ENCODE data around the gene ASPHD1.

DNA sequence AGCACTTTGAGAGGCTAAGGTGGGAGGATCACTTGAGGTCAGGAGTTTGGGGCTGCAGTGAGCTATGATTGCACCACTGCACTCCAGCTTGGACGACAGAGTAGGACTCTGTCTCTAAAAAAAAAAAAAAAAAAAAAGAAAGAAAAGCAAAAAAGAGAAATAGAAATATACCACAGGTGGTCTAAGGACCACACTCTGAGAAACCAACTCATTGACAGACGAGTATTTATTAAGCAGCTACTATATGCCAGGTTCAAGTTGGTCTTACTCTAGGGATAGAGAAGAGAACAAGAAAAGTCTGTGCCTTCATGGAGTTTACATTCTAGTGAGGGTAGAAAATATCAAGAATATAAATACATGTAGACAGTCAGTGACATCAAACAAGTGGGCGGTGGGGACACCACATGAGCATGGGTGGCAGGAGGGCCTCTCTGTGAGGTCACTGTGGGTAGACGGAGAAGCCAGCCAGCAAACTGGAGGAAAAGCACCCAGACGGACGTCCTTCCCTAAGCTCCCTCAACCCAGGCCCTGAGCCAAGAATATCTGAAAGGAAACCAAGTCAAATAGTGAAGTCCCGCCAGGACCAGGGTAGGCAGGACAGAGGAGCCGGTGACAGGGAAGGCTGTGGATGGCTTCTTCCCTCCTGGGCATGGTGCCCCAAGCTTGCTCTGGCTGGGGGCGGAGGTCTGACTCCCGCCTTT lies 42.0 kb upstream of the ASPHD1 start:
- TF ChIP-seq EZH2 (IDR thresholded peaks at IDR 0.05; ENCODE audit: low read length): no peak
- TF ChIP-seq, protein P1, sequence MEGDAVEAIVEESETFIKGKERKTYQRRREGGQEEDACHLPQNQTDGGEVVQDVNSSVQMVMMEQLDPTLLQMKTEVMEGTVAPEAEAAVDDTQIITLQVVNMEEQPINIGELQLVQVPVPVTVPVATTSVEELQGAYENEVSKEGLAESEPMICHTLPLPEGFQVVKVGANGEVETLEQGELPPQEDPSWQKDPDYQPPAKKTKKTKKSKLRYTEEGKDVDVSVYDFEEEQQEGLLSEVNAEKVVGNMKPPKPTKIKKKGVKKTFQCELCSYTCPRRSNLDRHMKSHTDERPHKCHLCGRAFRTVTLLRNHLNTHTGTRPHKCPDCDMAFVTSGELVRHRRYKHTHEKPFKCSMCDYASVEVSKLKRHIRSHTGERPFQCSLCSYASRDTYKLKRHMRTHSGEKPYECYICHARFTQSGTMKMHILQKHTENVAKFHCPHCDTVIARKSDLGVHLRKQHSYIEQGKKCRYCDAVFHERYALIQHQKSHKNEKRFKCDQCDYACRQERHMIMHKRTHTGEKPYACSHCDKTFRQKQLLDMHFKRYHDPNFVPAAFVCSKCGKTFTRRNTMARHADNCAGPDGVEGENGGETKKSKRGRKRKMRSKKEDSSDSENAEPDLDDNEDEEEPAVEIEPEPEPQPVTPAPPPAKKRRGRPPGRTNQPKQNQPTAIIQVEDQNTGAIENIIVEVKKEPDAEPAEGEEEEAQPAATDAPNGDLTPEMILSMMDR (optimal IDR thresholded peaks at IDR 0.05 in 1 of 3, IDR thresholded peaks at IDR 0.05 in 1 of 3, conservative IDR thresholded peaks at IDR 0.05 in 1 of 3; ENCODE audit: extremely low read depth in 1 of 3, insufficient read depth in 2 of 3, low read length in 3 of 3): no peak

Data from keratinocyte (primary cell).